ENCODE data around the gene UGT3A2. TPM values are rescaled to one million over a fixed set of nuclear protein-coding genes. Genes with fewer than 3 reads are reported as not detected.
"Not testable (repeated sequence)": the region's sequence is repeated elsewhere in the genome, so short reads cannot be mapped to it uniquely, and the experiment has no call there.

Gene UGT3A2
- total RNA-seq, 1 experiment from 2014 or later: not detected

GRCh38 chr5:36026706-36027465 is 39.8 kb downstream of the UGT3A2 start:
- in situ Hi-C loops (cut with HindIII; ENCODE audit: low pct_unique_long_range_greater_than_20kb, low sequenced_read_pairs): no loop called here
- no peak for DNase-seq (ENCODE audit: low read depth)

GRCh38 chr5:36022246-36022645 is 44.4 kb downstream of the UGT3A2 start:
- in situ Hi-C loops (cut with HindIII; ENCODE audit: low pct_unique_long_range_greater_than_20kb, low sequenced_read_pairs); DNase-seq (ENCODE audit: low read depth): not testable (repeated sequence)

- DNase-seq (ENCODE audit: low read depth); in situ Hi-C loops (cut with HindIII; ENCODE audit: low pct_unique_long_range_greater_than_20kb, low sequenced_read_pairs): not testable (repeated sequence)
Measured at GRCh38 chr5:36019584-36019983, 47.1 kb downstream of the UGT3A2 start.

- in situ Hi-C loops (cut with HindIII; ENCODE audit: low pct_unique_long_range_greater_than_20kb, low sequenced_read_pairs): no loop called here
Measured at GRCh38 chr5:36017622-36018021, 49.1 kb downstream of the UGT3A2 start.

GRCh38 chr5:36017004-36017403 is 49.7 kb downstream of the UGT3A2 start:
- in situ Hi-C loops (cut with HindIII; ENCODE audit: low pct_unique_long_range_greater_than_20kb, low sequenced_read_pairs): no loop called here
- no peak for DNase-seq (ENCODE audit: low read depth)

More at GRCh38 chr5:36017622-36018021, 49.1 kb downstream of the UGT3A2 start:
- no peak for DNase-seq (ENCODE audit: low read depth)

- in situ Hi-C loops (cut with HindIII; ENCODE audit: low pct_unique_long_range_greater_than_20kb, low sequenced_read_pairs): no loop called here
- DNase-seq (ENCODE audit: low read depth): no peak
Measured at GRCh38 chr5:36013182-36013581, 53.5 kb downstream of the UGT3A2 start.

GRCh38 chr5:36009698-36010097 is 57.0 kb downstream of the UGT3A2 start:
- in situ Hi-C loops (cut with HindIII; ENCODE audit: low pct_unique_long_range_greater_than_20kb, low sequenced_read_pairs): no loop called here
- no peak for DNase-seq (ENCODE audit: low read depth)

- in situ Hi-C loops (cut with HindIII; ENCODE audit: low pct_unique_long_range_greater_than_20kb, low sequenced_read_pairs): no loop called here
- no peak for DNase-seq (ENCODE audit: low read depth)
Measured at GRCh38 chr5:36007366-36007765, 59.3 kb downstream of the UGT3A2 start.

- in situ Hi-C loops (cut with HindIII; ENCODE audit: low pct_unique_long_range_greater_than_20kb, low sequenced_read_pairs): no loop called here
- no peak for DNase-seq (ENCODE audit: low read depth)
Measured at GRCh38 chr5:36006163-36006562, 60.5 kb downstream of the UGT3A2 start.

- in situ Hi-C loops (cut with HindIII; ENCODE audit: low pct_unique_long_range_greater_than_20kb, low sequenced_read_pairs): no loop called here
- DNase-seq (ENCODE audit: low read depth): no peak
Measured at GRCh38 chr5:36001032-36001431, 65.7 kb downstream of the UGT3A2 start.

GRCh38 chr5:35999547-35999946 is 67.1 kb downstream of the UGT3A2 start:
- DNase-seq (ENCODE audit: low read depth): no peak
- in situ Hi-C loops (cut with HindIII; ENCODE audit: low pct_unique_long_range_greater_than_20kb, low sequenced_read_pairs): no loop called here

- no peak for DNase-seq (ENCODE audit: low read depth)
Measured at GRCh38 chr5:35996076-35996475, 70.6 kb downstream of the UGT3A2 start.

GRCh38 chr5:35990941-35991611 is 75.6 kb downstream of the UGT3A2 start, which contains the start of gene UGT3A1:
UGT3A1 (minus strand) TSS chr5:35991390; CDS start chr5:35991240, 150 bp downstream.
- in situ Hi-C loops (cut with HindIII; ENCODE audit: low pct_unique_long_range_greater_than_20kb, low sequenced_read_pairs): no loop called here
- DNase-seq (ENCODE audit: low read depth): no peak

More at GRCh38 chr5:35996076-35996475, 70.6 kb downstream of the UGT3A2 start:
- in situ Hi-C loops (cut with HindIII; ENCODE audit: low pct_unique_long_range_greater_than_20kb, low sequenced_read_pairs): no loop called here

GRCh38 chr5:35990520-35990919 is 76.2 kb downstream of the UGT3A2 start:
- in situ Hi-C loops (cut with HindIII; ENCODE audit: low pct_unique_long_range_greater_than_20kb, low sequenced_read_pairs): no loop called here
- no peak for DNase-seq (ENCODE audit: low read depth)

GRCh38 chr5:35988529-35988928 is 78.2 kb downstream of the UGT3A2 start:
- no peak for DNase-seq (ENCODE audit: low read depth)
- in situ Hi-C loops (cut with HindIII; ENCODE audit: low pct_unique_long_range_greater_than_20kb, low sequenced_read_pairs): no loop called here

- in situ Hi-C loops (cut with HindIII; ENCODE audit: low pct_unique_long_range_greater_than_20kb, low sequenced_read_pairs): no loop called here
- no peak for DNase-seq (ENCODE audit: low read depth)
Measured at GRCh38 chr5:35987776-35988175, 78.9 kb downstream of the UGT3A2 start.
